ENCODE results near the gene CDH13.

The CDH13 gene

DNA sequence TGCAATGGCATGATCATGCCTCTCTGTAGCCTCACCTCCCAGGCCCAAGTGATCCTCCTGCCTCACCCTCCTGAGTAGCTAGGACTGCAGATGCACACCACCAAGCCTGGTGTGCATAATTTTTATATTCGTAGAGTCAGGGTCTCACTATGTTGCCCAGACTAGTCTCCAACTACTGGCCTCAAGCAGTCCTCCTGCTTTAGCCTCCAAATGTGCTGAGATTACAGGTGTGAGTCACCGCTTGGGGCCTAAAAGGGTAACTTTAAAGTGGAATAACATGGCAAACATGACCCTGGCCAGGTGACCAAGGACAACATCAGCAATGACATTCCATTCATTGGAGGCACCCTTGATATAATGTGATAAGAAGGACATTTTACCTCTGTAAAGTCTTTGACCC lies 1207.2 kb downstream of the CDH13 start:
- DNase-seq = no peak

DNA sequence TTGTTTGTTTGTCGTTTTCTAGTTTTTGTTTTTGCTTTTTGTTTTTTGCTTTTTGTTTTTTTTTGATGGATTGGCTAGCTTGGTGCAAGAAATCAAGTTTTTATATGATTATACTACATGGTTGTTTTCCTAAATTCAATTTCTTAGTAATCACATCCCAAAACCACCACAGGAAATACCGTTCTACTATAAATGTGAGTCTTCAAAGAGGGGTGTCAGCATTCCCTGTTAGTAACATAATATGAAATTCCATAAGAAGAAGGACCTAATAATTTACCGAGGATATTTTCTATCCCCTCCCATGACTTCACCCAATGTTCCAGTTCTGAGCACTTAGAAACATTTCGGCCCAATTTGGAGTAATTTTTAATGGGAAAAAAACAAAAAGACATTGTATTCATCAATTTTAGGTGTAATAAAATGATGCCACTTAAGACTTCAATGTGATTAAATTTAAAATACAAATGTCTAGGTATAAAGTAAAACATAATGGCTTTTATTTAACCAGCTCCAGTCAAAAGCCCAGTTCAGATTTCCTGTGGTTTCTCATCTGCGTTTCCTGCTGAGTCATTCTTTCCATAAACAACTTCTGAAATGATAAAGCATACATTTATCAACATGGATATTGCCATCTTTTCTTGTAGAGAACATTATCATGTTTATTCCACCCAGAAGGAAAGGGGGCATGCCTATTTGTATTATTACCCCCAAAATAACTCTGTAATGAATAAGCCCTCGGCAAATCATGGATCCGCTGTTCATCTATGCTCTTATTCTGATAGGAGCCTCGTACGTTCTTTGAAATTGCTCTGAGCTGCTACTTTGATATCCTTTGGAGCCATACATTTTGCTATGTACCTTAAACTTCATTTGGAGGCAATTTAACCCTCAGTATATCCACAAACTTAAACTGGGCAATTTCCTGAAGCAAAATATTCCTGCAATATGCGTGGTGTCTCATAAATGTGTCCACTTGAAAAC lies 1209.1 kb downstream of the CDH13 start:
- no peak for DNase-seq

DNA sequence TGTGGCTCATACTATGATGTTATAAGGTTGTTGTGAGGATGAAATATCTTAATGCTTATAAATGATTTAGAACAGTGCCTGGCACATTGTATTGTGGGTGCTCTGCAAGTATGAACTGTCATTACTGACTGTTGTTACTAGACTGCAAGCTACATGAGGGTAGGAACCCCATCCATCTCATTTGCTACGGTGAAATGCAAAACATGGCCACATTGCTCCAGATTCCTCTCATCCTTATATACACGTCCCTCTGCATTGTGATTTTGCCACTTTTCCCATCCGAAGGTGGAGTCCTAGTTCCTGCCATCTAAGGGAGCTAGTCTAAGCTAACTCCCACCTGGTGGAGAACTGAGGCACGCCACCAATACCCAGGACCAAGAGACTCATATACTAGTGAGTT lies 1210.8 kb downstream of the CDH13 start:
- no peak for DNase-seq

DNA sequence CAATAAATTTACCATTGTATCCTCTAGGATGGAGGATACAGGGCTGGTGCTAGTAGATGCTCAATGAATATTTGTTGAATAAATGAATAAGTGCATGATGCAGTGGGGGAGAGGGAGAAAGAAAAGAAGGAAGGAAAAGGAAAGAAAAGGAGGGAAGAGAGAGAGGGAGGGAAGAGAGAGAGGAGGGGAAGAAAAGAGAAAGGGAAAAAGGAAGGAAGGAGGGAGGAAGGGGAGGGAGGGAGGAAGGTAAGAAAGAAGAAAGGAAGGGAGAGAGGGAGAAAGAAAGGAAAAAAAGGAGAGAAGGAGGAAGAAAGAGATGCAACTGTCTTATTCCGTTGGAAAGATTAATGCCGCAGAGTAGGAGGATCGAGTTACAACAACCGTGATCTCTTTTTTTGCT lies 1211.4 kb downstream of the CDH13 start:
- no peak for DNase-seq

DNA sequence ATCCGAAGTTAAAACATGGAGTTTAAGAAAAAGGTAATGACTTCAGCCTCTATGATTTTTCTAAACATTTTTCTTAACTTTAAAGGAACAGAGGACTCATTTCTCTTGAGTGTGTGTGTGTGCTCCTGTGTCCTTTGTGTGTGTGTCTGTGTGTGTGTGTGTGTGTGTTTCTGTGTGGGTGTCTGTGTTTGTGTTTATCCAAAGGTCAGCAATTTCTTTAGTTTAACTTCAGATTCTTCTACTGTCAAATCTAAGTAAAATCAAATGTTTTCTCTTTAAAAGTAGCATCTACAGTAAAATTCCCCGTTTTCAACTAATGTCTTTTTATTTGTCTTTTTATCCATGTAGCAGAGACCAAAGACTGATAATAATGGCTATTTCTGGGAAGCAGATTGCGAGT lies 1212.8 kb downstream of the CDH13 start:
- DNase-seq = no peak

DNA sequence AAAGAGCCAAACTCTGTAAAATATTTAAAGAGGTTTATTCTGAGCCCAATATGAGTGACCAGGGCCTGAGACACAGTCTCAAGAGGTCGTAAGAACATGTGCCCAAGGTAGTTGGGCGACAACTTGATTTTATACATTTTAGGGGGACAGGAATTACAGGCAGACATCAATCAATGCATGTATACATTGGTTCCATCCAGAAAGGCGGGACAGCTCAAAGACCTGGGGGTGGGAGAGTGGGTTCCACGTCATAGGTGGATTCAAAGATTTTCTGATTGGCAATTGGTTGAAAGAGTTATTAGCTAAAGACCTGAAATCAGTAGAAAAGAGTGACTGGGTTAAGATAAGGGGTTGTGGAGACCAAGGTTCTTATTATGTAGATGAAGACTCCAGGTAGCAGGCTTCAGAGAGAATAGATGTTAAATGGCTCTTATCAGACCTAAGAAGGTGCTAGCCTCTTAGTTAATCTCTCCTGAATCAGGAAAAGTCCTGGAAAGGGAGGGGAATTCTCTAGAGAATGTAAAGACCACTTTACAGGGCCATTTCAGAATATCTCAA lies 1213.4 kb downstream of the CDH13 start:
- DNase-seq = no peak

DNA sequence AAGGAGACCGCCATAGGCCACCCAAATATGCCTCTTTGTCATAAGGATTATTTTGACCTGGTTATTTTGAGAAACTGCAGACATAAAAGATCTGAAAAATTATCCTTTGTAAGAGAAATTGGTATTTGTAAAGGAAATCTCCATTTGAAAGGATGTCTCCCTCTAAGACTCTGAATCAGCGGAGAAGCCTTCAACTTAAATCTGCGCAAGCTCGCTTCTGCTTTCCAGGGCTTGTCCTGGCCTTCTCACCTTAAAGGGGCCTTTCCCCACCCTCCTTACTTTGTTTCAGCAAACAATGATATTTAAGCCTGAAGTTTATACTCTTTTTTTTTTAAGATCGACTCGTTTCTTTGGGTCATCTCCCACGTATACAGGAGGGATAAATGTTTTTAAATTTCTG lies 1215.5 kb downstream of the CDH13 start:
- DNase-seq = no peak

DNA sequence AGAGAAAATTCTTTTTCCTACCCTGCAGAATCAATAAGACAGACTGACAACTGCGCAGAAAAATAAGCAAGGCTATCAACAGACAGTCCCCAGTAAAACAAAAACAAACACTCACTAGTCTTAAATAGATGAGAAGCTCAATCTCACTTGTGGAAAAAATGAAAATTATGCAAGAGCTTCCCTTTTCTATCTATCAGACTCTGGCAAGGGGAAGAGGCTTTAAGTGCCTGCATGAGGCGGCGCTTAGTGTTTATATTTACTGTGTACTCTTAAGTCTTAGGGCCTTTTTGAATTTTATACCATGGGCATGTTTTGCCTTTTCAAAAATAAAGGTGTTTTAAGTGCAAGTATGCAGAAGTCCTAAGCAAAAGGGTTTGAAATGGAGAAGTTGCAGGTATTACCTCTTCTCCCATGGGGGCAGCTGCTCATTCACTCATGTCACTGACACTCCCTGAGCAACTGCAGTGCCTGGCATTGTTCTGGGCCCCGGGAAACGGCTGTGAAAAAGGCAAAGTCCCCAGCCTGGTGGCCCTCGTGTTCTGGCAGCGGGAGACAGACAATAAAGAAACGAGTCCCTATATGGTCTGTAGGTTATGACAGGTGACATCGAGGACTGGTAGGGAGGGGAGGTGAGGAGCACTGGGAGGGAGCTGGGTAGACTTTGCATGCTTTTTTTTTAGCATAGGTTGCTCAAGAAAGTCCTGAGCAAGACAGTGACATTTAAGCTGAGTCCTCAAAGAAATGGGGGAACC lies 1216.2 kb downstream of the CDH13 start:
- no peak for DNase-seq

DNA sequence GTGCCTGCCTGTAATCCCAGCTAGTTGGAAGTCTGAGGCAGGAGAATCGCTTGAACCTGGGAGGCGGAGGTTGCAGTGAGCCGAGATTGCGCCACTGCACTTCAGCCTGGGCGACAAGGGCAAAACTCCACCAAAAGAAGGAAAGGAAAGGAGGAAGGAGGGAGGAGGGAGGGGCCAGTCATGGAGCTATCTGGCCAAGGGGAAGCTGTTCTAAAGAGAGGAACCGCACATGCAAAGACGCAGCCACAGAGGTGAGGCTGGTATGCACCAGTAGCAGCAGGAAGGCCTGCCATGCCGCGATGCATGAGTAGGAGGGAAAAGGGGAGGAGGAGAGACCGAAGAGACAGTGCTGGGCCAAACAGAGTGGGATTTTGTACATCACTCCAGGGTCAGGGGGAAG lies 1216.9 kb downstream of the CDH13 start:
- DNase-seq = no peak

DNA sequence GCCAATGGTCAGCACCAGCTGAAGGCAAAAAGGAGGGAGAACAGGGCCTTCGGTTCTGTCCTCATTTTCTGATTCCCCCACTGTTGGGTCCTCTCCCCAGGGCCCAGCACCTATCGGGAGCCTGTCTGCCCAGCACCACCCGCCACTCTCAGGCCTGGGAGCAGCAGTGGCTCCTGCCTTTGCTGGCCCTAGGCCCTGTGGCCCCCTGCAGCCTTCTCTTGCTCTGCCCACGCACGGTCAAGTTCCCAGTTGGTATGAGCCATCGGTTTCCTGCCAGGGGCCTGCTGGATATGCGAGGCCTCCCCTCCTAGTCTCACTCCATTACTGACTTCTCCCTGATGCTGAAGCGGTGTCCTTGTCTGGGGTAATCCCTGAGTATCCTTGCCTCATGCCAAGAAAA lies 1218.5 kb downstream of the CDH13 start:
- no peak for DNase-seq

DNA sequence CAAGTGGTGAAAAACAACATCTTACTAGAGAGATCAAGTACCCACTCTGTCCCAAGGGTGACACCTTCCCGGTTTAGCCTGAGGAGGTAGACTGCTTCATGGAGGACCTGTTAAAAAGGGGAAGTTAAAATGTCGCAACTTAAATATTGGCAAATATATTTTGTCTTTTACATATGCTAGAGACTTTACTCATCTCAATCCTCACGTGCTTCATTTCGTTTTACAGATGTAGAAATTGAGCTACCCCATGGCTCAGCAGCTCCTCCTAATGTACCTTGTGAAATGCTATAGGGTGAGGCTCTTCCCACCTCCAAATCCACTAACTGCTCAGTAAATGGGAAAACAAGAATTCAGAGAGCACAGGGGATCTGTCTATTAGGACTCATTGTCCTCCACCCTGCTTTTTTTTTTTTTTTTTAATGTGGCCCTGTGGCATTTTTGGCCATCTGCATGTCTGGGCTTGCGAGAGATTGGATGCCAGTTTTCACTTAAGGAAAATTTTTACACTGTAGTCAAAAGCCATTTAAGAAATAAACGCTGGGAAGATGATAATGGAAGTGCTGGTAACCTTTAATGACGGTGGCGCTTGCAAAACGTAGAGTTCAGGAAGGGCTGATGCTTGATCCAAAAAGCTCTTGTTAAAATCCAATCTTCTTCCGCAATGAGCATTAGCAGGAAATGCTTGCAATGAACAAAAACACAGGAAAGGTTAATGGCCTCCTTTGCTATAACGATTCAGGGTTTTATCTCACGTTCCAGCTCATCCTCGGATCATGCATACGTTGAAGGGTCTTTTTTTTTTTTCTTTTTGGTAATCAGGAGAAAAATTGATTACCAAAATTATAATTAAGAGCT lies 1220.8 kb downstream of the CDH13 start:
- DNase-seq = no peak

DNA sequence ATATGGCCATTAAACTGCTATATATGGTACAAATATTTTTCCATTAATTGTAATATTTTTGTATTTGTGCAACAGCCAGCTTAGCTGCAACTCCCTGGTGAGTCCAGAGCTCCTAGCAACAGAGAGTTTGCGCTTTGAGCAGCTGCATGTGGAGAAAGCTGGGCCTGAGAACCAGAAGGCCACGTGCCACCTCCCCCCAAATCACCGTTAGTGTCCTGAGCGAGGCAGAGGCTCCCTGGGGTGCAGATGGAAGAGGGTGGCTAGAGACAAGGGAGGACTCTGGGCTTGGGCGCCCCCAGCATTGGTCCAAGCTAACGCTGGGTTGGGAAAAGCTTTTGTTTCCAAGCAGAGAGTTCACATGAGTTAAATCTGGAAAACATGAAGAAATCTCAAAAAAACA lies 1222.7 kb downstream of the CDH13 start:
- DNase-seq = no peak
